Kidney epithelial cell (primary cell): Measurements from ENCODE around the gene ADI1. TPM values are rescaled to one million over a fixed set of nuclear protein-coding genes. Genes with fewer than 3 reads are reported as not detected.

ENCODE experiments used
- DNase-seq: peaks from one replicate; pipeline ENCODE4 v3.0.0-alpha.2; 2010; ENCODE audit warnings: low read depth
- H3K27me3 ChIP-seq: 2 replicates; pipeline ENCODE4 v1.6.0; 2011; ENCODE audit warnings: low read length; ENCODE audit not compliant: control insufficient read depth, insufficient read depth
- H3K36me3 ChIP-seq: 2 replicates; pipeline ENCODE4 v1.5.1; 2011; ENCODE audit warnings: low read length; ENCODE audit not compliant: control insufficient read depth, insufficient read depth
- H3K4me3 ChIP-seq: 2 replicates; pipeline ENCODE4 v1.5.1; 2011; ENCODE audit warnings: low read depth, mild to moderate bottlenecking, control low read depth, low read length
- CTCF ChIP-seq: IDR thresholded peaks from 2 replicates; pipeline ENCODE4 v1.5.1; 2011; ENCODE audit warnings: mild to moderate bottlenecking, moderate library complexity, low read length, control low read depth, inconsistent platforms; ENCODE audit not compliant: insufficient read depth, poor library complexity, severe bottlenecking
- total RNA-seq: library from RNA; depleted of rRNA; stranded (reverse); fragments of >200 nt; gene quantifications from 2 replicates; pipeline ENCODE4 v1.2.3, GENCODE V29; 2015

ADI1 gene
- total RNA-seq, 1 donor from 2014 or later = 25.6 TPM

- Histone ChIP-seq H3K27me3 (no peaks in the 10 kb centered on the region), H3K36me3 (peaks cover 2% of the 10 kb centered on the region), H3K4me3 (no peak overlapping the region)
- DNase-seq = no peak
- TF ChIP-seq CTCF = no peak
Observed at GRCh38 chr2:3476985-3477327, 42.4 kb downstream of the ADI1 start.

GRCh38 chr2:3476321-3476984 is 42.9 kb downstream of the ADI1 start:
- peaks cover 3% of the 10 kb centered on the region for H3K36me3 ChIP-seq
- no peaks in the 10 kb centered on the region for H3K27me3 ChIP-seq
- TF ChIP-seq CTCF = no peak
- no peak for DNase-seq
- no peak overlapping the region for H3K4me3 ChIP-seq

GRCh38 chr2:3475771-3476170 is 43.6 kb downstream of the ADI1 start:
- DNase-seq = no peak

GRCh38 chr2:3472966-3473365 is 46.4 kb downstream of the ADI1 start:
- no peak for DNase-seq
- no peak for TF ChIP-seq CTCF
- peaks cover 1% of the 10 kb centered on the region for H3K36me3 ChIP-seq

More at GRCh38 chr2:3475771-3476170, 43.6 kb downstream of the ADI1 start:
- no peak overlapping the region for H3K4me3 ChIP-seq
- no peak for TF ChIP-seq CTCF
- H3K36me3 ChIP-seq = peaks cover 3% of the 10 kb centered on the region
- no peaks in the 10 kb centered on the region for H3K27me3 ChIP-seq

GRCh38 chr2:3472296-3472695 is 47.0 kb downstream of the ADI1 start:
- no peak for DNase-seq
- Histone ChIP-seq H3K4me3 (no peak overlapping the region), H3K27me3 (no peaks in the 10 kb centered on the region), H3K36me3 (peaks cover 1% of the 10 kb centered on the region)
- TF ChIP-seq CTCF = no peak

More at GRCh38 chr2:3472966-3473365, 46.4 kb downstream of the ADI1 start:
- no peak overlapping the region for H3K4me3 ChIP-seq
- no peaks in the 10 kb centered on the region for H3K27me3 ChIP-seq
